ENCODE measurements around the gene CHRDL2. TPM values are rescaled to one million over a fixed set of nuclear protein-coding genes. Genes with fewer than 3 reads are reported as not detected.

Gene CHRDL2
- total RNA-seq, 1 donor from 2014 or later, result not detected

DNA sequence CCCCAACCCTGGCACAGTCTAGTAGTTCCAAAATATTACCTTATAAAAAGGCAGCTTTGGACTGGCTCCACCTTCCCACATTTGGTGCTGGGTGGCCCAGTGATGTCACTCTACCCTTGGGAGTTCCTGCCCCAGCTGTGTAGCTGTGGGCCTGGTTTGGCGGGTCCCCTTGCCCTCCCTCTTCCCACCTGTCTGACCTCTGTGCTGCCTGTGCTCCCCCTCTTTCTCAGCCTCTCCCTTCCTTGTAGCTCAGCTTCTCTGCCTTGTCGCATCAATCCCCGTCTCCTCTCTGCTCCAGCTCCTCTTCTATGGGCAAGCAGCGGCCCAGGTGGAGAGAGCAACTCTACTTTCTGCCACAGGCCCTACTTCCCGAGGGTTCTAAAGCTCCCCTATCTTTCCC is 54.6 kb downstream of the CHRDL2 start:
- Histone ChIP-seq H3K36me3 (ENCODE audit: control insufficient read depth, insufficient read depth, low read length) (no peaks in the 10 kb centered on the region), H3K4me3 (ENCODE audit: low read depth, low read length) (no peak overlapping the region), H3K27me3 (ENCODE audit: control insufficient read depth, insufficient read depth, low read length) (no peaks in the 10 kb centered on the region)
- TF ChIP-seq CTCF (IDR thresholded peaks at IDR 0.05; ENCODE audit: insufficient read depth, low read length, poor library complexity, severe bottlenecking), result no peak
- no peak for DNase-seq (ENCODE audit: low read depth)

DNA sequence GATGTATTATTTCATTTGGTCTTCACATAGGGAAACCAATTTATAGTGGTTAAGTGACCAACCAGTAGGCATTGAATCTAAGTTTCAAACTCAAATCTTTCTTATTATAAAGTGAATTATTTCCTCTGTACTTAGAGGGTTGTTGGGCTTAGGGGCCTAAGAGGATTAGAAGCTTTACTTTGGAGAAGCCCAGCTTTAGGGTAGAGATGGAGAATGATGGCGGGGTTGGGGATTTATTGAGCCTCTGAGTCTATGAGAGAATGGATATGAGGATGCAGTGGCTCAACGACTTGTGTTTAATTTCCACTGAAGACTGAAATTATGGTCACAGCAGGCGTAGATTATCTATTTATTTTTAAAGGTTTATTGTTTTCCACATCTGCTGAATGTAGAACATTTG is 55.5 kb downstream of the CHRDL2 start:
- Histone ChIP-seq H3K36me3 (ENCODE audit: control insufficient read depth, insufficient read depth, low read length) (no peaks in the 10 kb centered on the region), H3K4me3 (ENCODE audit: low read depth, low read length) (no peak overlapping the region), H3K27me3 (ENCODE audit: control insufficient read depth, insufficient read depth, low read length) (no peaks in the 10 kb centered on the region)
- TF ChIP-seq CTCF (IDR thresholded peaks at IDR 0.05; ENCODE audit: insufficient read depth, low read length, poor library complexity, severe bottlenecking), result no peak
- DNase-seq (ENCODE audit: low read depth), result no peak

DNA sequence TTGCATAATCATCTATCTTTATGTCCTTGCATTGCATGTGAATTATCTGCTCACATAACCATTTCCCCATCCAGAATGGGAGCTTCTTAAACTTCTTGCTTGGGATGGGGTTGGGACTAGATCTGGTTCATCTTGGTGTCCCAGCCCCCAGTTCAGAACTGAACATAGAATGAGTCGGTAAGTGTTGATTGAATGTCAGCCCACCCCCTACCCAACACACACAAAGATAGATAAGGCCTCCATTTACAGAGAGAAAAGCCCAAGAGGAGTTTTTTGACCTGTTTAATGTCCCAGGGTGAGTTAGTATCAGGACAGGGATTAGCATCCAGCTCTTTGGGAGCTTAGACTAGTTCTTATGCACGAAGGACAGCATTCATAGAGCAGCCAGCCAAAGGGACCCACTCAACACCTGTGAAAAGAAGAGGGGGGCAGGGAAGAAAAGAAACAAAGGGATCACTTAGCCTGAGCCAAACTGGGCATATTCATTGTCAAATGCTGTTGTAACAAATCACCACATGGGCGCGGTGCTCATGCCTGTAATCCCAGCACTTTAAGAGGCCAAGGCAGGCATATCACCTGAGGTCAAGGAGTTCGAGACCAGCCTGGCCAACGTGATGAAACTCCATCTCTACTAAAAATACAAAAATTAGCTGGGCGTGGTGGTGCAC is 57.4 kb downstream of the CHRDL2 start:
- Histone ChIP-seq H3K27me3 (ENCODE audit: control insufficient read depth, insufficient read depth, low read length) (no peaks in the 10 kb centered on the region), H3K36me3 (ENCODE audit: control insufficient read depth, insufficient read depth, low read length) (no peaks in the 10 kb centered on the region), H3K4me3 (ENCODE audit: low read depth, low read length) (no peak overlapping the region)
- no peak for TF ChIP-seq CTCF (IDR thresholded peaks at IDR 0.05; ENCODE audit: insufficient read depth, low read length, poor library complexity, severe bottlenecking)
- DNase-seq (ENCODE audit: low read depth), result no peak

- Histone ChIP-seq H3K36me3 (ENCODE audit: control insufficient read depth, insufficient read depth, low read length) (no peaks in the 10 kb centered on the region), H3K4me3 (ENCODE audit: low read depth, low read length) (no peak overlapping the region), H3K27me3 (ENCODE audit: control insufficient read depth, insufficient read depth, low read length) (no peaks in the 10 kb centered on the region)
- DNase-seq (ENCODE audit: low read depth), result peak; percentile 83
- TF ChIP-seq CTCF (IDR thresholded peaks at IDR 0.05; ENCODE audit: insufficient read depth, low read length, poor library complexity, severe bottlenecking), result no peak
These were observed 58.1 kb downstream of the CHRDL2 start for GRCh38 chr11:74672956-74673692.

DNA sequence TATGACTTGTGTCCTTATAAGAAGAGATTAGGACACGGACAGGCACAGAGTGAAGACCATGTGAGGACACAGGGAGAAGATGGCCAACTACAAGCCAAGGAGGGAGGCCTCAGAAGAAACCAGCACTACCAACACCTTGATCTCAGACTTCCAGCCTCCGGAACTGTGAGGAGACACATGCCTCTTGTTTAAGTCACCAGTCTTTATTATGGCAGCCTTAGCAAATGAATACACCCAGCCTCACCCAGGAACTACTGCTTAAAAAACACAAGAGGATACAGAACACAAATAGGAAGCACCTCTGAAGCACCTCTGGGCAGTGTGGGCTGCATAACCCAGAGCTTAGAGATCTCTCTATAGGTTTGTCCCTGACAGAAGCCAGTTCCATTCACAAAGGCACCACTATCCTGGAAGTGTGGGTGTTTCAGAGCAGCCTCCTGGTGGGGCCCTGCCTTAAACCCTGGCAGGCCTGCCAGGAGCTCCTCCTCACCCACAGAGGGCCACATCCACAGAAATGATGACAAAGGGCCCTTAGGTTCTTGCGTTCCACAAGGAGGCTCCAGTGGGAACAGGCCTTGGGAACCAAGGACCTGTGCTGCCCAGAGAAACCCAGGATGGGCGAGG is 58.8 kb downstream of the CHRDL2 start:
- DNase-seq (ENCODE audit: low read depth), result no peak
- H3K4me3 ChIP-seq (ENCODE audit: low read depth, low read length), result no peak overlapping the region

More for the DNA sequence above, 58.8 kb downstream of the CHRDL2 start:
- H3K36me3 ChIP-seq (ENCODE audit: control insufficient read depth, insufficient read depth, low read length), result no peaks in the 10 kb centered on the region
- TF ChIP-seq CTCF (IDR thresholded peaks at IDR 0.05; ENCODE audit: insufficient read depth, low read length, poor library complexity, severe bottlenecking), result no peak
- H3K27me3 ChIP-seq (ENCODE audit: control insufficient read depth, insufficient read depth, low read length), result no peaks in the 10 kb centered on the region

All from kidney epithelial cell (primary cell).